HG03025 (cell line): ENCODE data around the gene ATF6.

Source experiments
- ATAC-seq: cut with Tn5 transposase; IDR thresholded peaks from one replicate; pipeline ENCODE4 v1.9.1; 2021; ENCODE audit warnings: mild to moderate bottlenecking, moderate library complexity; ENCODE audit not compliant: unreplicated experiment, low FRiP score

Gene ATF6

DNA sequence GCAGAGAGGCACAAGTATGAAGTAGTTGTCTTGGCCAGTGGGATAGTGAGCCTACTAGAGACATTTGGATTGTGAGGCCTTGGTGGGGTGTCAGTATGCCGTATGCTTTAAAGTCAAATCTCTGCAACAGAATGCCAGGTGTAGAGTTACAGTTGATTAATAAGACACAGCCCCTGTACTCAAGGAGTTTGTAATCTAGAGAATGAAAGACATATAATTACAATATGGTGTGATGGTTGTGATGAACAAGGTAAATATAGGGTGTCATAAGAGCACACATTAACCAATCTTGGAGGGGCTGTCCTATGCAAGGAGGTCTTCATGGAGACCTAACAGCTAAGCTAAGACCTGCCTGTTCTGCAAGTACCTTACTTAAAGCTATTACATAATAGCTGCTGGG lies 113.1 kb downstream of the ATF6 start:
- ATAC-seq, result no peak

DNA sequence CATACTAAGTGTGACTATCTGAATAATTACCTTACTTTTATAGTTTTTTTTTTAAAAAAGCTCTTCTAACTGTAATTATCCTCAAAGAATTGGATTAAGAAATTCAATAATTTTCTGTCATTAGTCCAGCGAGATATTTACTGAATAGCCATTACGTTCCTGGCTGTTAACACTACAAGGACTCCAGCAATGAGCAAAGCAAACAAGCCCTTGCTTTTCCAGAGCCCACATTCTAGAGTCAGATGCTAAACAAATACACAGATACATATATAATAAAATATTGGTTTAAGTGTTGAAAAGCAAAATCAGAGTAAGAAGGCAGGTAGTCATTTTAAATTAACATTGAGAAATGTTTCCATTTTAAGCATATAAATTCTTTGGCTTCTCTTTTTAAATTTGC lies 118.4 kb downstream of the ATF6 start:
- no peak for ATAC-seq

DNA sequence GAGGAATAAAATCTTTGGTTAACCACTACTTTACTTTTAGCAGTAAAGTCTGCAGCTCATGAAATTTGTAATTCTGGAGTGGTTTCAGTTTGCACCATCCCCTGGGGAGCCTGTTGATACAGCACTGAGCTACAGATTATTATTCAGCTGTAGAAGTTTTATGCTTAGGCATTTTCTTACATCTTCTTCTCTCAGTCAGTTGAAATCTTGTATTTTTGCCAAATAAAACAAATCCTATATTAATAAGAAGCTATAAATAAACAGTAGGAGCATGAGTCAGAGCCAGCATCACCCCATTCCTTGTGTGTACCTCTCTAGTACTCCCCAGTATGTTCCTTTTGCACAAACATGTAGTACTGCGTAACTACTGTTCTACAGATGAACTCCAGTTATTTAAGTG lies 118.9 kb downstream of the ATF6 start:
- no peak for ATAC-seq

DNA sequence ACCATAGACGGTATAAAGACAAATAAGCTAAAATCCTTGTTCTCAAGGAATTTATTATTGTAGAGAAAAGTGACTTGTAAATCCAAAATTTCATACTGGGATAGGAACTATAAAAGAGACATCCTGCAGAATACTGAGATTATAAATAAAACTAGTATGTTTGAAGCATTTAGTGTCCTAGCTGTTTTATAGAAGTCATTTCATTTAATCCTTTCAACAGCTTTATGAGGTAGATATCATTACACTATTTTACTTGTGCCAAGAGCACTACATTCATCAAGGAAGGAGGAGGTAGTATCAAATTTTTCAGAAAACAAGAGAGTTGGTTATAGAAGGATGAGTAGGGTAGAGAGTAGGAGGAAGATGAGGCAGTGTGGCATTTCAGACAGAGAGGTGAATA lies 119.6 kb downstream of the ATF6 start:
- no peak for ATAC-seq

DNA sequence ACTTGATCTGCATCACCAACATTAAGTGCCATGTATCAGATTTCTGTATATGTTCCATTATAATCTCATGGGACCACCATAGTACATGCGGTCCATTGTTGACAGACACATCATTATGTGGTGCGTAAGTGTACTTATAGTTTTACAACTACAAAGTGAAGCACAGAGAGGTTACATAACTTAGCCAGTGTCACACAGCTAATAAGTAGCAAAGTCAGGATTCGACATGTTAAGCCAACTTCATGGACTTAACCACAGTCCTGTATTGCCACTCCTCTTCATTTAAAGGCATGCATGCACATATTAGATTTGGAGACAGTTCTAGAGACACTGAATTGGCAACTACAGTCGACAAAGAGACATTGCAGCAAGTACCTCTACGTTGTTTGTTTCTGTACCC lies 120.5 kb downstream of the ATF6 start:
- ATAC-seq, result no peak

DNA sequence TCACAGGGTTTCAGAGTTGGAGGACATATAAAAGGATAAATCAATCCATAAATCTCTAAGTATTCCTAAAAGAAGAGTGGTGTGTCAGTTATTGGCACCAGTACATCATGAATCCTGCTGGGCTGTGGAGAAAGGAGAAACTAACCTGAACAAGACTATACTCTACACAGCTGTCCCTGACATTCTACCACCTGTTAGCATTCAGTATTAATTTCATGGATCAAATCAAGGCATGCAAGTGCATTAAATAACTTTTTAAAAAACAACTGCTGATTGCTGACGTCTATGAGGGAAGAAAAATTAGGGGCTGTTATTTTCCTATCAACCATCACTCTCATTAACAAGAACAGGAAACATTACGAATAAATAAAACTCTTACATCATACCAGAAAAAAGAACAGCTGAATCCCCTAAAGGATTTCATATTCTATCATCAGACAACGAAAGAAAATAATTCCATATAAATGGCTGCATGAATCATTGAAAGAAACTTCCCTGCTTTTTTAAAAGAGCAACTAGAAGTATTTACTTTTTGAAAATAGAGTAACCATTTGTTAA lies 121.7 kb downstream of the ATF6 start:
- no peak for ATAC-seq

DNA sequence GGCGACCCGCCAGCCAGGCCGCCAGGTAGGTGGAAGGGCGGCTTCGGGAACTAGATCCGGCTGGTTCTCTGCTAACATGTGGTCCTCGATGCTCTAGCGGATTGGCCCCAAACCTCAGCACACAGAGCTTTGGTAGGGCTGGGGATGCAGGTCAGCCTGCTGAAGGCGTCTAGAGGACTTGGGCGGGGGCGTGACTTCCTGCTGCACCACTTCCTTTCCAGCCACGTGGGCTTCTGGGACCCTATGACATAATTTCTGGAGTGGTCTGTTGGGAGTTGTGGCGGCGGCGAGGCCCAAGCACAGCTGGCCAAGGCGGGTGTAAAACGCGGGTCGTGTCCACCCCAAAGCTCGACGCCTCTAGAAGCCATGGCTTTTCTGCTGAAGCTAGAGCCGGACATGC lies 124.5 kb downstream of the ATF6 start:
- ATAC-seq, result no peak

DNA sequence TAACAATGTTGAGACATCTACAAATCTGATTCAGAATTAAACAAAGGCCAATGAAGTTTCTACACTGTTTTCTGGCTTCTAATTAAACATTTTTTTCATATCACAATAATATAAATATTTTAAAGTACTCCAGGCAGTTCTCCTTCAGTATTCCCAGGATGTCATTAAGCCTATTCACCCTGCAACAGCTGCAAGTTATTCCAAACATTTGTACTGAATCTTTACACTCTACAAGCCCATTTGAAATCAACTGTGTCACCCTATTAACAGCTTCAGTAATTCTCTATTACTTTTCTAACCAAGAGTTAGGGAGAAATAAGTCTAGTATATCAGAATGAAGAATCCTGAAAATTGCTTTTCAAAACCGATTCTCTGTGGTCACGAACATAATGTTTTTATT lies 133.0 kb downstream of the ATF6 start:
- ATAC-seq, result no peak

DNA sequence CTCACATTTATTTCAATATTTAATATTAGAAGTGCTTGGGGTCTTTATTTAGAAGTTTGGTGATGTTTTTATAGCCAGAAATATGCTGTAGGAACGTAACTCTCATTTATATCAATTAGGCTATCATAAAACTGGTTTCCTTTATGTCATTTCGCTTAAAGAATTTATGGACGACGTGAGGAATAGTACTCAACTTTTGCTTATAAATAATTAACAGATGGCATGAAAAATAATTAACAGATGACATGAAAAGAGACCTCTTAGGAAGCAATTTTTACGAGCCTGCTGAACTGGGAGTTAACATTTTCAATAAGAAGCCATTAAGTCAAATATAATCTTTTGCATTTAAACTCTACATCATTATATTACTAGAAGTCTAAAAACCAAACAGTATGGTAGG lies 134.0 kb downstream of the ATF6 start:
- no peak for ATAC-seq

GRCh38 chr1:161902182-161902581 lies 136.1 kb downstream of the ATF6 start:
- no peak for ATAC-seq

- no peak for ATAC-seq
Observed at GRCh38 chr1:161905269-161905884, 139.3 kb downstream of the ATF6 start.

- ATAC-seq, result no peak
Observed at GRCh38 chr1:161907265-161907664, 141.1 kb downstream of the ATF6 start.

- no peak for ATAC-seq
Observed at GRCh38 chr1:161908264-161908663, 142.1 kb downstream of the ATF6 start.

DNA sequence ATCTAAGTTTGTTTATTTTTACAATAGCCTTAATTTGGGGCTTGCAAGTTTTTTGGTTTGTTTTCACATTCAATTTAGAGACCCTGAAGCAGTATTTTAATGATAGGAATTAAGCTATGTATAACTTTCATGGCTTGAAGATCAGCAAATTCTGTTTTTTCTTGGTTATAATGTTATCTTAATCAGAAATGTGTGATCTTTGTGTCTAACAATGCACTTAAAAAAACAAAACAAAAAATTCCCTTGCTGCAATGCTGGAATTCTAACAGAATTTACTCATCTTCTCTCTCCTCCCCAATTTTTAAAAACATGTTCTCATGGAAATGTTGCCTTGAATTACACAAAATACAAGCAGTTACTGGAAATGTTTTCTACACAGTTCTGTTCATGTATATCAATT lies 144.5 kb downstream of the ATF6 start:
- no peak for ATAC-seq

- no peak for ATAC-seq
Observed at GRCh38 chr1:161913482-161914140, 147.5 kb downstream of the ATF6 start.

GRCh38 chr1:161914595-161914994 lies 148.5 kb downstream of the ATF6 start:
- ATAC-seq, result no peak

DNA sequence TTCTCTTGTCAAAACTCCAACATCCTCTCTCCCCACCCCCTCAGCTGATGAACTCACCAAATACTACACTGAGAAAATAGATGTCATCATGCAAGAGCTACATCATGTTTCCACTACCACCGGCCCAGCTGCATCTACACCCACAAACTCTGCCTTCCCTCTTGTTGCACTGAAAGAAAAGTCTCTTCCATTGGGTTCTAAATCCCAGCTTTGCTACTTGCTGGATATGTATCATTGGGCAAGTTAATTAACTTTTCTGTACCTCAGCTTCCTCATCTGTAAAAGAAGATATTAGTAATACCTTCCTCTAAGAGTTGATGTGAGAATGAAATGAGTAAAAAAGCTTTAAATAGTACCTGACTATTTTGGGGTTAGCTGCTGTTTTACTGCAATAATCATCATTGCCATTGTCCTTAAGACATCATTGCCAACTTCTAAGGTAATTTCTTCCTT lies 149.0 kb downstream of the ATF6 start:
- no peak for ATAC-seq

GRCh38 chr1:161915978-161916377 lies 149.9 kb downstream of the ATF6 start:
- no peak for ATAC-seq

- ATAC-seq, result no peak
Observed at GRCh38 chr1:161919229-161919628, 153.1 kb downstream of the ATF6 start.

DNA sequence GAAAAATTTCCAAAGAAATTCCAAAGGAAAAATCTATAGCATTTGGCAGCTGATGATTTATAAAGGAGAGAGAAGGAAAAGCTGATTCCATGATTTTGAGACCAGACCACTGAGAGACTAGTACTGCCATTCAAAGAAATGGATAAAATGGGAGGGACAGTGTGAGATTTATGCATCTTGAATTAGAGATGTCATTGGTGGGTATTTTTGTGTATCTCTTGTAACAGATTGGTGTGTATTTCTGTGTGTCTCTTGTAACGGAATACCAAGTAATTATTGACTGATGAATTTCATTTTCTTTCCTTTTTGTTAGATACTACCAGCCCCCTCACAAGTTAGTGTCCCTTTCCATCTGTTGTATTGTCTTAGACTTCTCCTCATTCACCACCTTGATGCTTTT lies 155.4 kb downstream of the ATF6 start:
- no peak for ATAC-seq

DNA sequence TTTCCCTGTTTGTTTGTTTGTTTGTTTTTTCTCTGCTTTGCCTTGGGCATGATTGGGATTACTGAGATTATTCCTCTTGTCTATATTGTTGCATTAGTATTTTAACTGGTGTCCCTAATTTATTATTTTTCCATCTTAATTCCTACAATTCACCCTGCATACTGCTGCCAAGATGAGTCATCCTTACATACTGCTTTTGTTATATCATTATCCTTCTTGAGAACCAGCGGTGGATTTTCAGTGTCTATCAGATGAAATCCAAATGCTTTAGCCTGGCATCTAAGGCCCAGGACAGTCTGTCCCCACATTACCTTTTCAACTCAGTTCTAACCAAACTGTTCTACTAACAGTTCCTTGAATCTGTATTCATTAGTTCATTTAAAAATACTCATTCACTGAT lies 155.9 kb downstream of the ATF6 start:
- no peak for ATAC-seq

DNA sequence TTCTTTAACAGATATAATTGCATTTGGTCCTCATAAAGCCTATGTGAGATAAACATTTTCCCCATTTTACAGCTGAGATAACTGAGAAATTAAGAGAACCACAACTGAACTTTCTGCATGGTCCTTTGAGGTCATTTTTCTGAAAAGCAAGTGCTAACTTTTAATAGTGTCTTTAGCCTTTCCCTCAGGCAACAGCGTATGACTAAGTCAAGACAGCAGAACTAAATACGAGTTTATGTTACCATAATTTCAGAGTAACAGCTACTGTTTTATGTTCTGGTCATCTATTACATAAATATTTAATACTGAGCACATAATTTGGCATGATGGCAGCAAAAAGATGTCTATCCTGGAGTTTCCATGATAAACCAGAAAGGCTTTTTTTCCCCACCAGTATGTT lies 161.9 kb downstream of the ATF6 start:
- no peak for ATAC-seq
